ENCODE results near the gene WBP2.

- TF ChIP-seq CTCF (IDR thresholded peaks at IDR 0.05; ENCODE audit: control extremely low read depth in 1 of 3, insufficient read depth in 1 of 3, low read depth in 1 of 3, low read length in 3 of 3) = peak in 1 of 3 experiments; percentile 8; a peak in 1 of 4 replicates
- no peak for TF ChIP-seq TEAD4 (IDR thresholded peaks at IDR 0.05; ENCODE audit: low read depth, low read length)
- TF ChIP-seq EGR1 (IDR thresholded peaks at IDR 0.05; ENCODE audit: borderline replicate concordance, low read depth, low read length) = no peak
- peak; percentile 23 for TF ChIP-seq EZH2 (IDR thresholded peaks at IDR 0.05; ENCODE audit: low read depth, low read length, severe bottlenecking)
- no peak for TF ChIP-seq POLR2A (IDR thresholded peaks at IDR 0.05; ENCODE audit: control extremely low read depth in 1 of 2, low read depth in 2 of 2, low read length in 2 of 2)
- TF ChIP-seq YY1 (IDR thresholded peaks at IDR 0.05; ENCODE audit: low read depth, low read length) = no peak
- no peak for TF ChIP-seq CHD2 (IDR thresholded peaks at IDR 0.05; ENCODE audit: low read length)
- no peak for TF ChIP-seq POU5F1 (IDR thresholded peaks at IDR 0.05; ENCODE audit: low read depth, low read length)
Measured at GRCh38 chr17:75876938-75877751, 22.0 kb upstream of the WBP2 start.
